ENCODE data around the gene NOTCH2.

DNA sequence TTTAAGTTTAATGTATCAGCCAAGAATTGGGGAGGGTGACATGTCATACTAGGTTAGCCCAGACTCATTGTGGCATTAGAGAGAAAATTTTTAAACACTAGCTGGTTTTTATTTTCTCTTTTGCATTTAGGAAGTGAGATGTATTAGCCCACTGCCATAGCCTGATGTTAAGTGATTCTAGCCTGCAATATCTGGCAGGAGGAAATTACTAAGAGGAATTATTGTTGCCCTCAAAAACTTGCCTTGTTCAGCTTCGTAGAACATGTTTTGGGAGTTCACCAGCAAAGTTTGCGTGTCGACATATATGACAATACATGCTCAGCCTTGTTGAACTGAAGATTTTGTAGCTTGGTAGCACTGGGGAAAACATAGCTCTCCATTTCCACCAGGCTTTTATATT is 185.6 kb downstream of the NOTCH2 start:
- TF ChIP-seq, protein P1, sequence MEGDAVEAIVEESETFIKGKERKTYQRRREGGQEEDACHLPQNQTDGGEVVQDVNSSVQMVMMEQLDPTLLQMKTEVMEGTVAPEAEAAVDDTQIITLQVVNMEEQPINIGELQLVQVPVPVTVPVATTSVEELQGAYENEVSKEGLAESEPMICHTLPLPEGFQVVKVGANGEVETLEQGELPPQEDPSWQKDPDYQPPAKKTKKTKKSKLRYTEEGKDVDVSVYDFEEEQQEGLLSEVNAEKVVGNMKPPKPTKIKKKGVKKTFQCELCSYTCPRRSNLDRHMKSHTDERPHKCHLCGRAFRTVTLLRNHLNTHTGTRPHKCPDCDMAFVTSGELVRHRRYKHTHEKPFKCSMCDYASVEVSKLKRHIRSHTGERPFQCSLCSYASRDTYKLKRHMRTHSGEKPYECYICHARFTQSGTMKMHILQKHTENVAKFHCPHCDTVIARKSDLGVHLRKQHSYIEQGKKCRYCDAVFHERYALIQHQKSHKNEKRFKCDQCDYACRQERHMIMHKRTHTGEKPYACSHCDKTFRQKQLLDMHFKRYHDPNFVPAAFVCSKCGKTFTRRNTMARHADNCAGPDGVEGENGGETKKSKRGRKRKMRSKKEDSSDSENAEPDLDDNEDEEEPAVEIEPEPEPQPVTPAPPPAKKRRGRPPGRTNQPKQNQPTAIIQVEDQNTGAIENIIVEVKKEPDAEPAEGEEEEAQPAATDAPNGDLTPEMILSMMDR (IDR thresholded peaks at IDR 0.05): no peak
- TF ChIP-seq POLR2A (IDR thresholded peaks at IDR 0.05): no peak

Data from right lobe of liver (tissue), 4 donors.